SK-N-SH (cell line): ENCODE data around the gene STK4. TPM values are rescaled to one million over a fixed set of nuclear protein-coding genes. Genes with fewer than 3 reads are reported as not detected.

Source experiments
- CTCF ChIA-PET: fragments of 300-600, 350-600 bp; formaldehyde crosslinking; extraction: SDS; loops from one replicate; lab custom pipeline; 2021; lab: Yijun Ruan, JAX
- POLR2A ChIA-PET: fragments of 350-600 bp; sonication (Branson Sonifier 250); formaldehyde crosslinking; extraction: SDS; loops from one replicate; lab custom pipeline; 2020; ENCODE audit warnings: antibody characterized with exemption, inconsistent platforms; lab: Yijun Ruan, JAX
- DNase-seq: peaks from one replicate; pipeline ENCODE4 v3.0.0; 2012
- H2AFZ ChIP-seq: fragments of 200-600 bp; sonication (generic); 2 replicates; pipeline ENCODE4 v1.8.1; 2016; ENCODE audit warnings: antibody characterized with exemption, mild to moderate bottlenecking, low read depth
- H3F3A ChIP-seq: fragments of 200-600 bp; sonication (generic); replicated peaks from 2 replicates; pipeline ENCODE3; 2016; ENCODE audit warnings: antibody characterized with exemption, mild to moderate bottlenecking; ENCODE audit not compliant: insufficient read depth
- H3K27ac ChIP-seq, 2 experiments: fragments of 200-500 bp in 1 of 2; fragments of 200-600 bp in 1 of 2; sonication (Bioruptor generic) in 1 of 2; sonication (generic), shearing (Covaris generic) in 1 of 2; 2 replicates each; pipeline versions ENCODE4 v1.5.1 to v1.6.1; 2014 to 2016; ENCODE audit warnings: low read depth in 2 of 2, inconsistent platforms in 1 of 2, low read length in 1 of 2, mild to moderate bottlenecking in 1 of 2, mixed read lengths in 1 of 2
- H3K27me3 ChIP-seq: fragments of 200-600 bp; sonication (generic), shearing (Covaris generic); 2 replicates; pipeline ENCODE4 v1.6.1; 2016; ENCODE audit warnings: mixed run types; ENCODE audit not compliant: insufficient read depth
- H3K36me3 ChIP-seq, 2 experiments: fragments of 200-500 bp in 1 of 2; fragments of 200-600 bp in 1 of 2; sonication (Bioruptor generic) in 1 of 2; sonication (generic) in 1 of 2; replicated peaks in 1 of 2; 2 replicates each; pipeline versions ENCODE3 to v1.5.1; 2014 to 2016; ENCODE audit warnings: low read length in 1 of 2, mild to moderate bottlenecking in 1 of 2; ENCODE audit not compliant: insufficient read depth in 2 of 2, control insufficient read depth in 1 of 2
- H3K4me1 ChIP-seq, 2 experiments: fragments of 200-500 bp in 1 of 2; fragments of 200-600 bp in 1 of 2; sonication (Bioruptor generic) in 1 of 2; sonication (generic), shearing (Covaris generic) in 1 of 2; 2 replicates each; pipeline versions ENCODE4 v1.5.1 to v1.6.1; 2014 to 2016; ENCODE audit warnings: low read depth in 1 of 2, low read length in 1 of 2, mixed run types in 1 of 2; ENCODE audit not compliant: insufficient read depth in 2 of 2, control insufficient read depth in 1 of 2
- H3K4me2 ChIP-seq: fragments of 200-600 bp; sonication (generic), shearing (Covaris generic); 2 replicates; pipeline ENCODE4 v1.6.1; 2017; ENCODE audit warnings: mixed run types
- H3K4me3 ChIP-seq, 2 experiments: fragments of 200-500 bp in 1 of 2; fragments of 200-600 bp in 1 of 2; sonication (Bioruptor generic) in 1 of 2; sonication (generic), shearing (Covaris generic) in 1 of 2; 2 replicates each; pipeline versions ENCODE4 v1.5.1 to v1.8.1; 2014 to 2016; ENCODE audit warnings: low read depth in 2 of 2, inconsistent platforms in 1 of 2, low read length in 1 of 2, mild to moderate bottlenecking in 1 of 2, mixed read lengths in 1 of 2, moderate library complexity in 1 of 2
- H3K79me2 ChIP-seq: fragments of 200-600 bp; sonication (generic); 2 replicates; pipeline ENCODE4 v1.8.1; 2017; ENCODE audit warnings: mild to moderate bottlenecking; ENCODE audit not compliant: insufficient read depth
- H3K9ac ChIP-seq: fragments of 200-600 bp; sonication (generic); 2 replicates; pipeline ENCODE4 v1.6.1; 2017; ENCODE audit warnings: mixed run types
- H3K9me2 ChIP-seq: fragments of 200-600 bp; sonication (generic); 2 replicates; pipeline ENCODE4 v1.6.1; 2017; ENCODE audit warnings: mixed run types
- H3K9me3 ChIP-seq: fragments of 200-600 bp; sonication (generic); 2 replicates; pipeline ENCODE4 v1.6.1; 2017; ENCODE audit warnings: mixed run types, mild to moderate bottlenecking, moderate library complexity
- H4K20me1 ChIP-seq: fragments of 200-600 bp; sonication (generic); 2 replicates; pipeline ENCODE4 v1.6.1; 2017; ENCODE audit warnings: mild to moderate bottlenecking, mixed run types; ENCODE audit not compliant: insufficient read depth
- EP300 ChIP-seq, 2 experiments: IDR thresholded peaks; 2 replicates each; pipeline versions ENCODE4 v1.4.0 to v1.6.1; 2012; ENCODE audit warnings: borderline replicate concordance in 1 of 2, low read depth in 1 of 2, low read length in 1 of 2
- FOSL2 ChIP-seq: IDR thresholded peaks from 2 replicates; pipeline ENCODE4 v1.4.0; 2012; ENCODE audit warnings: low read depth, mild to moderate bottlenecking, moderate library complexity, borderline replicate concordance
- FOXJ3 ChIP-seq: sonication (generic); formaldehyde crosslinking; IDR thresholded peaks from 2 replicates; pipeline ENCODE4 v1.5.1; 2020; ENCODE audit warnings: mild to moderate bottlenecking, missing genetic modification reagents
- FOXM1 ChIP-seq: IDR thresholded peaks from 2 replicates; pipeline ENCODE4 v1.4.0; 2012; ENCODE audit warnings: low read depth, mild to moderate bottlenecking
- JUND ChIP-seq: IDR thresholded peaks from 2 replicates; pipeline ENCODE4 v1.4.0; 2012
- NFIC ChIP-seq: IDR thresholded peaks from 2 replicates; pipeline ENCODE4 v1.4.0; 2012; ENCODE audit warnings: borderline replicate concordance
- RXRA ChIP-seq: IDR thresholded peaks from 2 replicates; pipeline ENCODE4 v1.4.0; 2012; ENCODE audit warnings: low read depth, mild to moderate bottlenecking, borderline replicate concordance
- TAF1 ChIP-seq: IDR thresholded peaks from 2 replicates; pipeline ENCODE4 v1.6.1; 2012; ENCODE audit warnings: low read depth, mild to moderate bottlenecking, low read length, moderate library complexity, borderline replicate concordance
- TCF12 ChIP-seq: IDR thresholded peaks from 2 replicates; pipeline ENCODE4 v1.4.0; 2012
- YY1 ChIP-seq: IDR thresholded peaks from 2 replicates; pipeline ENCODE4 v1.4.0; 2012; ENCODE audit warnings: low read depth, mild to moderate bottlenecking
- WGBS: methylation state at CpG from one replicate; pipeline ENCODE4 v1.1.6; 2017; ENCODE audit warnings: low lambda C conversion rate; 5-methylcytosine and 5-hydroxymethylcytosine counted together
- polyA plus RNA-seq, 3 experiments: library from polyadenylated mRNA; depleted of rRNA; stranded (reverse); fragments of >200 nt; gene quantifications; 2 replicates each; pipeline ENCODE4 v1.2.3, GENCODE V29; 2012
- TF ChIP-seq, protein P1 (sequence below): IDR thresholded peaks from 2 replicates; pipeline ENCODE4; 2012
- TF ChIP-seq, protein P2 (sequence below): IDR thresholded peaks from 2 replicates; pipeline ENCODE4 v1.6.1; 2012; ENCODE audit warnings: mild to moderate bottlenecking, low read depth, low read length, moderate library complexity
- TF ChIP-seq, protein P3 (sequence below): IDR thresholded peaks from 2 replicates; pipeline ENCODE4 v1.4.0; 2012; ENCODE audit warnings: low read depth

STK4 gene
- polyA plus RNA-seq, 1 of the 3 experiments (the other 2 are of a cell fraction): 11.4 TPM

DNA sequence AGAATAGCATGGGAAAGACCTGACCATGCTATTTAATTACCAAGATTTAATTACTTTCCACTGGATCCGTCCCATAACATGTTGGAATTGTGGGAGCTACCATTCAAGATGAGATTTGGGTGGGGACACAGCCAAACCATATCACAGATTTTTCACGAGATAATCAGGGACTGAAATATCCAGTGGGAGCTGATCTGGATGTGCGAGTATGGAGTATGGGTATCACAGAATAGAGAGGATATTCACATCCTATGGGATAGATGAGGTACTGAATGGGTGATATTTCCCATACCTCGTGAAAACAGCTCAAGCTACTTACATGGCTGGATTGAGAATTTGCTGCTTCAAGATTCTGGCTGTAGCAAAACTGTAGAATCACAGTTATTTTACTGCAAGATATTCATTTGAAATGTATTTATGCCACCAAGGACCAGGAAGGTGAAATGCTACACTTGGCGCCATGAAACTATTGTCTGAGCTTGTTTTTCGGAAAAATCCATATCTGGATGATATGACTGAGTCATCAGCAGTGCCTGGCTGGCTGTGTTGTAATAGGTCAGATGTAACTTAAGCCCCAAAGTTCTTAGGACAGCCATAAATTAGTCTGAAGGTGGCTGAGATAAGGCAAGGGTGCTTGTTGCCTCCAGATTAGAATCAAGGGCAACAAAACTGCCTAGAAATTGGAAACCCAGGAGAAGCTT is 104.8 kb downstream of the STK4 start:
- H3F3A ChIP-seq: no peaks in the 10 kb centered on the region
- H3K9me2 ChIP-seq: no peaks in the 10 kb centered on the region
- H3K27me3 ChIP-seq: no peaks in the 10 kb centered on the region
- ChIA-PET CTCF (interaction anchor here (0.8 to 2.6 kb wide), 6 partner anchors 20 to 223 kb away, joined by 3 to 15 read pairs (median 4); no protein-coding TSS in a partner anchor), POLR2A (no interaction called here)
- H3K4me2 ChIP-seq: no peak overlapping the region
- no peak for DNase-seq
- 0 out of 2 replicates have a peak, but pooled peaks cover 5% of the 10 kb centered on the region for H3K79me2 ChIP-seq
- H3K4me3 ChIP-seq: no peak overlapping the region
- no peaks in the 10 kb centered on the region for H3K9me3 ChIP-seq
- no peaks in the 10 kb centered on the region; a peak in 2 of 4 replicates for H3K4me1 ChIP-seq
- 88% methylated on average over 6 of the region's 6 CpGs for WGBS
- H3K27ac ChIP-seq: no peak overlapping the region
- H3K36me3 ChIP-seq: peaks cover 10 to 14% of the 10 kb centered on the region in 2 experiments
- H3K9ac ChIP-seq: no peak overlapping the region
- no peaks in the 10 kb centered on the region for H4K20me1 ChIP-seq
- H2AFZ ChIP-seq: no peak overlapping the region
- peak in 1 of 2 experiments; percentile 75; a peak in 1 of 4 replicates for TF ChIP-seq EP300 (IDR thresholded peaks at IDR 0.05; ENCODE audit: borderline replicate concordance in 1 of 2, low read depth in 1 of 2, low read length in 1 of 2)
- TF ChIP-seq JUND: peak; percentile 73
- TF ChIP-seq FOXJ3: no peak
- TF ChIP-seq, protein P1, sequence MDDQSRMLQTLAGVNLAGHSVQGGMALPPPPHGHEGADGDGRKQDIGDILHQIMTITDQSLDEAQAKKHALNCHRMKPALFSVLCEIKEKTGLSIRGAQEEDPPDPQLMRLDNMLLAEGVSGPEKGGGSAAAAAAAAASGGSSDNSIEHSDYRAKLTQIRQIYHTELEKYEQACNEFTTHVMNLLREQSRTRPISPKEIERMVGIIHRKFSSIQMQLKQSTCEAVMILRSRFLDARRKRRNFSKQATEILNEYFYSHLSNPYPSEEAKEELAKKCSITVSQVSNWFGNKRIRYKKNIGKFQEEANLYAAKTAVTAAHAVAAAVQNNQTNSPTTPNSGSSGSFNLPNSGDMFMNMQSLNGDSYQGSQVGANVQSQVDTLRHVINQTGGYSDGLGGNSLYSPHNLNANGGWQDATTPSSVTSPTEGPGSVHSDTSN: peak; percentile 81
- TF ChIP-seq TCF12: peak; percentile 65
- no peak for TF ChIP-seq TAF1
- peak; percentile 22; the same call in 1 of the 2 replicates for TF ChIP-seq NFIC
- TF ChIP-seq FOXM1: no peak
- TF ChIP-seq, protein P2, sequence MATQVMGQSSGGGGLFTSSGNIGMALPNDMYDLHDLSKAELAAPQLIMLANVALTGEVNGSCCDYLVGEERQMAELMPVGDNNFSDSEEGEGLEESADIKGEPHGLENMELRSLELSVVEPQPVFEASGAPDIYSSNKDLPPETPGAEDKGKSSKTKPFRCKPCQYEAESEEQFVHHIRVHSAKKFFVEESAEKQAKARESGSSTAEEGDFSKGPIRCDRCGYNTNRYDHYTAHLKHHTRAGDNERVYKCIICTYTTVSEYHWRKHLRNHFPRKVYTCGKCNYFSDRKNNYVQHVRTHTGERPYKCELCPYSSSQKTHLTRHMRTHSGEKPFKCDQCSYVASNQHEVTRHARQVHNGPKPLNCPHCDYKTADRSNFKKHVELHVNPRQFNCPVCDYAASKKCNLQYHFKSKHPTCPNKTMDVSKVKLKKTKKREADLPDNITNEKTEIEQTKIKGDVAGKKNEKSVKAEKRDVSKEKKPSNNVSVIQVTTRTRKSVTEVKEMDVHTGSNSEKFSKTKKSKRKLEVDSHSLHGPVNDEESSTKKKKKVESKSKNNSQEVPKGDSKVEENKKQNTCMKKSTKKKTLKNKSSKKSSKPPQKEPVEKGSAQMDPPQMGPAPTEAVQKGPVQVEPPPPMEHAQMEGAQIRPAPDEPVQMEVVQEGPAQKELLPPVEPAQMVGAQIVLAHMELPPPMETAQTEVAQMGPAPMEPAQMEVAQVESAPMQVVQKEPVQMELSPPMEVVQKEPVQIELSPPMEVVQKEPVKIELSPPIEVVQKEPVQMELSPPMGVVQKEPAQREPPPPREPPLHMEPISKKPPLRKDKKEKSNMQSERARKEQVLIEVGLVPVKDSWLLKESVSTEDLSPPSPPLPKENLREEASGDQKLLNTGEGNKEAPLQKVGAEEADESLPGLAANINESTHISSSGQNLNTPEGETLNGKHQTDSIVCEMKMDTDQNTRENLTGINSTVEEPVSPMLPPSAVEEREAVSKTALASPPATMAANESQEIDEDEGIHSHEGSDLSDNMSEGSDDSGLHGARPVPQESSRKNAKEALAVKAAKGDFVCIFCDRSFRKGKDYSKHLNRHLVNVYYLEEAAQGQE: no peak
- no peak; the same call in 1 of the 2 replicates for TF ChIP-seq YY1
- TF ChIP-seq, protein P3, sequence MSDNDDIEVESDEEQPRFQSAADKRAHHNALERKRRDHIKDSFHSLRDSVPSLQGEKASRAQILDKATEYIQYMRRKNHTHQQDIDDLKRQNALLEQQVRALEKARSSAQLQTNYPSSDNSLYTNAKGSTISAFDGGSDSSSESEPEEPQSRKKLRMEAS: 0 out of 2 replicates have a peak, but pooled peaks have one; percentile 26
- peak; percentile 41; the same call in 1 of the 2 replicates for TF ChIP-seq RXRA
- peak; percentile 64 for TF ChIP-seq FOSL2
- TF ChIP-seq, all 33 proteins: peak for 8
